Hematopoietic multipotent progenitor cell treated with erythropoietin and hydrocortisone succinate and interleukin-3 and kit ligand, for 8 days (in vitro differentiated cells): Measurements from ENCODE around the gene EXTL1.

ENCODE experiments used
- DNase-seq: peaks from one replicate; pipeline ENCODE4 v3.0.0-alpha.2; 2015

The EXTL1 gene

GRCh38 chr1:25997828-25998761, 23.5 kb upstream of the EXTL1 start, which contains the start of gene PAFAH2:
Gene PAFAH2 (minus strand): TSS chr1:25998063. CDS start chr1:25990816, 7,247 bp downstream.
- DNase-seq = peak; percentile 99

GRCh38 chr1:25999041-25999800, 22.4 kb upstream of the EXTL1 start:
- no peak for DNase-seq

DNA sequence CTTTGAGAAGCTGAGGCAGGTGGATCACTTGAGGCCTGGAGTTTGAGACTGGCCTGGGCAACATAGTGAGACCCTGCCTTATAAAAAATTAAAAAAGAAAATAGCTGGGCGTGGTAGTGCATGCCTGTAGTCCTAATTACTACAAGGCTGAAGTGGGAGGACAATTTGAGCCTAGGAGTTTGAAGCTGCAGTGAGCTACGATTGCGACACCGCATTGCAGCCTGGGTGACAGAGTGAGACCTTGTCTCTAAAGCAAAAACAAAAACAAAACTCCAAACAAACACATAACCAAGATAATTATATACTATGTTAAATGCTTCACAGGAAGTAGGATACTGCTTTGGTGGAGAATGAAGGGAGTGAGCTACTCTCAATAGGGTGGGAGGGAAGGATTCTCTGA, 18.3 kb upstream of the EXTL1 start:
- DNase-seq = no peak

- no peak for DNase-seq
Measured at GRCh38 chr1:26003756-26004155, 17.8 kb upstream of the EXTL1 start.

- DNase-seq = no peak
Measured at GRCh38 chr1:26005434-26006105, 16.0 kb upstream of the EXTL1 start.

- DNase-seq = no peak
Measured at GRCh38 chr1:26006710-26007109, 14.9 kb upstream of the EXTL1 start.

DNA sequence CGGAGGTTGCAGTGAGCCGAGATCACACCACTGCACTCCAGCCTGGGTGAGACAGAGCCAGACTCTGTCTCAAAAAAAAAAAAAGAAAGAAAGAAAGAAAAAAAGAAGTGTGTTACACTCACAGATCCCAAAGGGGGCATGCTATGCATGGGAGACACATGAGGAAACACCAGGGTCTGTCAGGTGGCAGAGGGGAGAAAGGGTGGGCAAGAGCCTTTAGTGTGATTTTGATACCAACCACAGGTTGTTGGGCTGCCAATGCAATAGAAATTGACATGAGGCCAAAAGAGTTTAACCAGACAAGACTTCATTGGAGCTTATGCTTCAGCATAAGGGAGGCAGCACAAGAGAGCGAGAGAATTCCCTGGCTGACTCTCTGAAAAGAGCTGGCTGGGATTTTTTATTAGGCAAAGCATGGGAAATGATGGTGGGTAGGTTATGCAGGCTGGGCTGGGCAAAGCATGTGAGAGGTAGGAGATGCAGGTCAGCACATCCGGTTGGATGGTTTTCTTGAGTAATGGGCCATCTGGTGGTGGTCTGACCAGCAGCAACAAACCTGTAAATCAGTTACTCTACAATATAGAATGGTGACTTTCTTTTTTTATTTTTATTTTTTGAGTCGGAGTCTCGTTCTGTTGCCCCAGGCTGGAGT, 11.7 kb upstream of the EXTL1 start:
- peak; percentile 41 for DNase-seq

DNA sequence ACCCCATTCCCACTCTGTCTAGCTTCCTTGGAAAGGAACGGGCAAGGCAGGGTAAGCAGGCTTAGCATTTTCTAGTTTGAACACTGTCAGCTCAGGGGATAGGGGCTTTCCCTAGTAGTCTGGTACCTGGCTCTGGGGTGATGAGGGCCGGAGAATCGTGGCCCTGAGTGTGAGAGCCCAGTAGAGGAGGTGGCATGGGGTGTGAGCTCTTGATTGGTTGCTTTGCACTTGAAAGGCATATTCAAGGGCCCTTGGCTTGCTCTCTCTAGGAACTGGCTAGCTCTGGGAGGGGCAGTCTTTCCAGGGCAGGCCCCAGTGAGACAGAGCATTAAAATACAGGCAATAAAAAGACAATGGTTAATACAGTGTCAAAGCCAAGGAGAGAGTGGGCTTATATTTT, 10.8 kb upstream of the EXTL1 start:
- DNase-seq = no peak

DNA sequence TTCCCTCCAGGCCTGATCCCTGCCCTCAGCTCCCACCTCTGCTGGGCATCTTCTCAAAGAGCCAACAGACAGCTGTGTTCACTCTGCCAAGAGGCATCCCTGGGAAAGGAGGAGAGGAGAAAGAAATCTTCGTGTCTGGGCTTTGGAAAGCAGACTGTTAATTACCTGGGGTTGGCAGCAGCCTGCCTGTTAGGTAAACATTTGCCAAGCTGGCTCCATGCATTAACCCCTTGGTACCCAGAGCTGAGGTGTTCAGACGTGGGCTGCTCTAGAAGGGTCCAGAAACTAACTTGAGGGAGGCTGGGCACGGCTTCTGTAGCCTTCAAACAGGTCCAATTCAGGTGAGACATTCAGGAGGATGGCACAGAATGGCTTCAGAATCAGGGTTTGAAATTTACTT, 8.7 kb upstream of the EXTL1 start:
- no peak for DNase-seq

- DNase-seq = no peak
Measured at GRCh38 chr1:26014179-26014578, 7.4 kb upstream of the EXTL1 start.

- DNase-seq = no peak
Measured at GRCh38 chr1:26015358-26015757, 6.2 kb upstream of the EXTL1 start.

GRCh38 chr1:26016258-26016952, 5.2 kb upstream of the EXTL1 start:
- DNase-seq = no peak

- DNase-seq = no peak
Measured at GRCh38 chr1:26016953-26017545, 4.5 kb upstream of the EXTL1 start.

DNA sequence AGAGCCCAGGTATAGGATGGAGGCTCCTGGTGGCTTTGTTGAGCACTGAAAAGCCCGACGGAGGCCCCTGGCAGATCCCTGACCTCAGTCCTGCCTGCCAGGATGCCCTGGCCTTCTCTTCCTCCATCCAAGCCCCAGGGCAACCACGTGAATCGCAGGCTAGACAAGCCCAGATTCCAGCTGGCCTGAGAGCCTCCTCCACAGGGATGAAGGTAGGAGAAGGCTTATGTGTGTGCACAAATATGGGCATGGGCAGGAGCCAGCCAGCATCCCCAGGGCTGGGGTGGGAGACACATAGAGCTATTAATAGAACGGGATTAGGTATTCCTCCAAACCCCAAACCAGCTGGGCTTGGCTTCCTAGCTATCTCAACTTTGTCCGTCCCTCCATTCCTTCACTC, 4.0 kb upstream of the EXTL1 start:
- DNase-seq = no peak

- no peak for DNase-seq
Measured at GRCh38 chr1:26019641-26020315, 1.8 kb upstream of the EXTL1 start.

DNA sequence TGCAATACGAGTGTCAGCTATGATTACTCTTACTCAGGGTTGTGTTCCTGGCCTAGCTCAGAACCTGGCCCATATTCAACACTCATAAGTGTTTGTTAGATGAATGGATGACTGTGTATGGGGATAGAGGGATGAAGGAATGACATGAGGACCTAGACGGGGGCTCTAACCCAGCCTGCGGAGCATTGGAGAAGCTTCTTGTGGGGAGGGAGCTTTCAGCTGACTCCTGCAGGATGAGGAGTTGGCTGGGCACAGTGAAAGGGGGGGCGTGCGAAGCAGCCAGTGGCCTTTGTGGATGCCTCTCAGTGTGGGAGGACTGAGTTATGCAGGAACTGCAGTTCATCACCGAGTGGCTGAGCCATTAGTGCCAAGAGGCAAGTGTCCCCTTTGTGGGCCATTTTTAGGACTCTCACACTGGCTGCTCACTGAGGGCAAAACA, 1.2 kb upstream of the EXTL1 start:
- DNase-seq = no peak

GRCh38 chr1:26020941-26021646, 481 bp upstream of the EXTL1 start:
- no peak for DNase-seq

DNA sequence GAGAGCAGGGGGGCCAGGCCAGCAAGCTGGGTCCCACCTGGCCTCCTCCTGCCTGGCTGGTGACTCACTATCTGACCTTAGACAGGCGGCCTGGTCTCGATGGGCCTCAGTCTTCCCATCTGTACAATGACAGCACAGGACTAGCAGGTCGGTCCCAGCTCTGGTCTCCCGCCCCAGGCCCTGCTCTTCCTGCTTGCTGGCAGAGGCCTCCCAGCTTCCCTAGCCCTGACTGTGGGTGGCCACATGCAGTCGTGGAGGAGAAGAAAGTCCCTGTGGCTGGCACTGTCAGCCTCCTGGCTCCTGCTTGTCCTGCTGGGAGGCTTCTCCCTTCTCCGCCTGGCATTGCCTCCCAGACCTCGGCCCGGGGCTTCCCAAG, 817 bp downstream of the EXTL1 start:
- DNase-seq = no peak

DNA sequence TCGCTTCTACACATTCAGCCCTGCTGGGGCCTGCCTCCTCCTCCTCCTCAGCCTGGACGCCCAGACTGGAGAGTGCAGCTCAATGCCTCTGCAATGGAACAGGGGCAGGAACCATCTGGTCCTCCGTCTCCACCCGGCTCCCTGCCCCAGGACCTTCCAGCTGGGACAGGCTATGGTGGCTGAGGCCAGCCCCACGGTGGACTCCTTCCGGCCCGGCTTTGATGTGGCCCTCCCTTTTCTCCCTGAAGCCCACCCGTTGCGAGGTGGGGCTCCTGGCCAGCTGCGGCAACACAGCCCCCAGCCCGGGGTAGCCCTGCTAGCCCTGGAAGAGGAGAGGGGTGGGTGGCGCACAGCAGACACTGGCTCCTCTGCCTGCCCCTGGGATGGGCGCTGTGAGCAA, 1.4 kb downstream of the EXTL1 start:
- DNase-seq = no peak

GRCh38 chr1:26023826-26024225, 2.3 kb downstream of the EXTL1 start:
- no peak for DNase-seq

DNA sequence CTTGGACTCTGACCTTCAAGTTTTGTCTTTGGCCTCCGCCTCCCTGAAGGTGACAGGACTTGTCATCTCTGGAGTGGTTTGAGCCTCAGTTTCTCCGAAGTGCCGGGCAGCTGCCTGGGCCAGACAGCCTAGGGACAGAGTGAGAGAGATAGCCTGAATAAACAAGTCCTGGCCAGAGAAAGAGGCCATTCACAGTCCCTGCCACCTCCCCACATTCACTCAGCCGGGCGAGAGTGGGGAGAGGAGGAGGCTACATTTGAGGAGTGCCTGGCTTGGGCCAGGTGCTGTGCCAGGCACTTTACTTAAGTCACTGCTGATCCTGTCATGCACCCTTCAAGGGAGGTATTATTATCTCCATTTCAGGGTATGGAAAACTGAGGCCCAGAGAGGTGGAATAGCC, 3.5 kb downstream of the EXTL1 start:
- DNase-seq = no peak
